WTC11 (cell line): Measurements from ENCODE around the gene DENND1B.

Experiments
- CREB1 ChIP-seq: sonication (generic); formaldehyde crosslinking; IDR thresholded peaks from 2 replicates; pipeline ENCODE4 v1.8.0; 2023; ENCODE audit warnings: mild to moderate bottlenecking, missing genetic modification reagents
- FOXJ3 ChIP-seq: sonication (generic); formaldehyde crosslinking; IDR thresholded peaks from 2 replicates; pipeline ENCODE4 v1.9.0; 2021; ENCODE audit warnings: missing genetic modification reagents, mild to moderate bottlenecking, borderline replicate concordance
- JUN ChIP-seq: sonication (generic); formaldehyde crosslinking; IDR thresholded peaks from 2 replicates; pipeline ENCODE4 v1.8.0; 2023; ENCODE audit warnings: mild to moderate bottlenecking, missing genetic modification reagents
- NR2C2 ChIP-seq: sonication (generic); formaldehyde crosslinking; IDR thresholded peaks from 2 replicates; pipeline ENCODE4 v1.8.0; 2022; ENCODE audit warnings: mild to moderate bottlenecking, missing genetic modification reagents
- TF ChIP-seq, protein P1 (sequence below): fragments of 200-600 bp; IDR thresholded peaks from 2 replicates; pipeline ENCODE4 v1.8.0; 2022; ENCODE audit warnings: antibody characterized with exemption
- TF ChIP-seq, protein P2 (sequence below): sonication (generic); formaldehyde crosslinking; IDR thresholded peaks from 2 replicates; pipeline ENCODE4 v1.8.1; 2022; ENCODE audit warnings: mild to moderate bottlenecking, moderate library complexity, missing genetic modification reagents
- TF ChIP-seq, protein P3 (sequence below): sonication (generic); formaldehyde crosslinking; conservative IDR thresholded peaks from 2 replicates; pipeline ENCODE4 v1.8.1; 2022; ENCODE audit warnings: mild to moderate bottlenecking, missing genetic modification reagents
- TF ChIP-seq, protein P4 (sequence below): sonication (generic); formaldehyde crosslinking; IDR thresholded peaks from 2 replicates; pipeline ENCODE4 v1.8.0; 2023; ENCODE audit warnings: missing genetic modification reagents

DNA sequence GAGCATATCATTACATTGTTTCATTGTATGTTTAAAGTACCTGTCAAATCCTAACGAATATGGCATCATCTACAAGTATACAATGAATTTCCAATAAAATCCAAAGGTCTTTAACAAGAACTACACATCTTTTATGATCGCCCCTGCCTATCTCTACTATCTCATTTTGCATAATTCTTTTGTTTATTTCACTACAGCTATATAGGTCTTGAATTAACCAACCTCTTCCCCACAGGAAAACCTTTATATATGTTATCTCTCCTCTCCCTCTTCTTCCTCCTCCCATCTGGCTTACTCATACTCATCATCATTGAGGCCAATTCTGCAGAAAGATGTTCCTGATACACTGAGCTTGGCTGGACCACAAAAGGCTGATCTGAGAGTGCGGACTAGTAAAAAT lies 175.5 kb downstream of the DENND1B start:
- TF ChIP-seq, protein P1, sequence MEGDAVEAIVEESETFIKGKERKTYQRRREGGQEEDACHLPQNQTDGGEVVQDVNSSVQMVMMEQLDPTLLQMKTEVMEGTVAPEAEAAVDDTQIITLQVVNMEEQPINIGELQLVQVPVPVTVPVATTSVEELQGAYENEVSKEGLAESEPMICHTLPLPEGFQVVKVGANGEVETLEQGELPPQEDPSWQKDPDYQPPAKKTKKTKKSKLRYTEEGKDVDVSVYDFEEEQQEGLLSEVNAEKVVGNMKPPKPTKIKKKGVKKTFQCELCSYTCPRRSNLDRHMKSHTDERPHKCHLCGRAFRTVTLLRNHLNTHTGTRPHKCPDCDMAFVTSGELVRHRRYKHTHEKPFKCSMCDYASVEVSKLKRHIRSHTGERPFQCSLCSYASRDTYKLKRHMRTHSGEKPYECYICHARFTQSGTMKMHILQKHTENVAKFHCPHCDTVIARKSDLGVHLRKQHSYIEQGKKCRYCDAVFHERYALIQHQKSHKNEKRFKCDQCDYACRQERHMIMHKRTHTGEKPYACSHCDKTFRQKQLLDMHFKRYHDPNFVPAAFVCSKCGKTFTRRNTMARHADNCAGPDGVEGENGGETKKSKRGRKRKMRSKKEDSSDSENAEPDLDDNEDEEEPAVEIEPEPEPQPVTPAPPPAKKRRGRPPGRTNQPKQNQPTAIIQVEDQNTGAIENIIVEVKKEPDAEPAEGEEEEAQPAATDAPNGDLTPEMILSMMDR = no peak
- TF ChIP-seq FOXJ3 (no peak), JUN (no peak), NR2C2 (CRISPR knock-in tag) (no peak), CREB1 (CRISPR knock-in tag) (no peak)
- TF ChIP-seq, protein P2, sequence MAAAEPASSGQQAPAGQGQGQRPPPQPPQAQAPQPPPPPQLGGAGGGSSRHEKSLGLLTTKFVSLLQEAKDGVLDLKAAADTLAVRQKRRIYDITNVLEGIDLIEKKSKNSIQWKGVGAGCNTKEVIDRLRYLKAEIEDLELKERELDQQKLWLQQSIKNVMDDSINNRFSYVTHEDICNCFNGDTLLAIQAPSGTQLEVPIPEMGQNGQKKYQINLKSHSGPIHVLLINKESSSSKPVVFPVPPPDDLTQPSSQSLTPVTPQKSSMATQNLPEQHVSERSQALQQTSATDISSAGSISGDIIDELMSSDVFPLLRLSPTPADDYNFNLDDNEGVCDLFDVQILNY = no peak
- TF ChIP-seq, protein P3, sequence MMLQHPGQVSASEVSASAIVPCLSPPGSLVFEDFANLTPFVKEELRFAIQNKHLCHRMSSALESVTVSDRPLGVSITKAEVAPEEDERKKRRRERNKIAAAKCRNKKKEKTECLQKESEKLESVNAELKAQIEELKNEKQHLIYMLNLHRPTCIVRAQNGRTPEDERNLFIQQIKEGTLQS (CRISPR knock-in tag) = no peak
- TF ChIP-seq, protein P4, sequence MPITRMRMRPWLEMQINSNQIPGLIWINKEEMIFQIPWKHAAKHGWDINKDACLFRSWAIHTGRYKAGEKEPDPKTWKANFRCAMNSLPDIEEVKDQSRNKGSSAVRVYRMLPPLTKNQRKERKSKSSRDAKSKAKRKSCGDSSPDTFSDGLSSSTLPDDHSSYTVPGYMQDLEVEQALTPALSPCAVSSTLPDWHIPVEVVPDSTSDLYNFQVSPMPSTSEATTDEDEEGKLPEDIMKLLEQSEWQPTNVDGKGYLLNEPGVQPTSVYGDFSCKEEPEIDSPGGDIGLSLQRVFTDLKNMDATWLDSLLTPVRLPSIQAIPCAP = no peak
